GM12892 (cell line): ENCODE measurements around the gene ZNF80.

Experiments
- POLR2A ChIP-seq: IDR thresholded peaks from 2 replicates; pipeline ENCODE4 v1.6.1; 2011; ENCODE audit warnings: low read depth, low read length, control low read depth
- POLR2AphosphoS5 ChIP-seq: IDR thresholded peaks from 2 replicates; pipeline ENCODE4 v1.6.1; 2011; ENCODE audit warnings: low read depth, low read length, control low read depth
- TAF1 ChIP-seq: IDR thresholded peaks from 2 replicates; pipeline ENCODE4 v1.6.1; 2011; ENCODE audit warnings: low read depth, mild to moderate bottlenecking, control low read depth, low read length, borderline replicate concordance

GRCh38 chr3:114286266-114286665 is 48.9 kb upstream of the ZNF80 start:
- TF ChIP-seq POLR2A: no peak
- no peak for TF ChIP-seq TAF1
- no peak for TF ChIP-seq POLR2AphosphoS5
